Measurements from ENCODE around the gene MAGED1. TPM values are rescaled to one million over a fixed set of nuclear protein-coding genes. Genes with fewer than 3 reads are reported as not detected.

MAGED1 gene
- total and polyA plus RNA-seq, 2 experiments from 2014 or later = 60.8 to 89.8 TPM

GRCh38 chrX:51893931-51894696 is 691 bp downstream of the MAGED1 start:
- H3F3A ChIP-seq (replicated peaks; ENCODE audit: low read depth) = no peaks in the 10 kb centered on the region
- no peaks in the 10 kb centered on the region for H3K9me2 ChIP-seq (ENCODE audit: insufficient read depth)
- H3K4me1 ChIP-seq (ENCODE audit: insufficient read depth) = no peaks in the 10 kb centered on the region
- H3K36me3 Mint-ChIP-seq (ENCODE audit: low read depth) = peaks cover 33% of the 10 kb centered on the region
- peak overlapping the region; percentile 87 for H3K27ac Mint-ChIP-seq
- no peaks in the 10 kb centered on the region for H3K79me2 ChIP-seq (replicated peaks; ENCODE audit: insufficient read depth)
- peaks cover 9% of the 10 kb centered on the region for H3K4me1 Mint-ChIP-seq
- no peaks in the 10 kb centered on the region for H3K36me3 ChIP-seq (ENCODE audit: insufficient read depth)
- DNase-seq (ENCODE audit: low spot score) (peak; percentile 62), ATAC-seq (peak; percentile 16)
- H2AFZ ChIP-seq = no peak overlapping the region
- H3K9me3 Mint-ChIP-seq = no peaks in the 10 kb centered on the region; the same call in 2 of the 3 replicates
- peak overlapping the region; percentile 68 for H3K4me3 ChIP-seq
- peak overlapping the region; percentile 82 for H3K4me2 ChIP-seq
- H3K27me3 Mint-ChIP-seq (ENCODE audit: insufficient read depth, low read depth, poor library complexity) = peaks cover 9% of the 10 kb centered on the region
- peak overlapping the region; percentile 93 for H3K4me3 Mint-ChIP-seq
- H3K27me3 ChIP-seq (ENCODE audit: insufficient read depth) = no peaks in the 10 kb centered on the region
- TF ChIP-seq CTCF (conservative IDR thresholded peaks at IDR 0.05; ENCODE audit: low read depth in 2 of 2) (no peak), NANOG (IDR thresholded peaks at IDR 0.05; ENCODE audit: borderline replicate concordance) (no peak), ZNF114 (CRISPR knock-in tag; IDR thresholded peaks at IDR 0.05) (no peak), EZH2 (IDR thresholded peaks at IDR 0.05; ENCODE audit: low read depth, unreplicated experiment) (no peak), ZNF331 (CRISPR knock-in tag; IDR thresholded peaks at IDR 0.05; ENCODE audit: low read depth) (no peak), STAT1 (IDR thresholded peaks at IDR 0.05; ENCODE audit: unreplicated experiment) (no peak)
- TF ChIP-seq, protein P1, sequence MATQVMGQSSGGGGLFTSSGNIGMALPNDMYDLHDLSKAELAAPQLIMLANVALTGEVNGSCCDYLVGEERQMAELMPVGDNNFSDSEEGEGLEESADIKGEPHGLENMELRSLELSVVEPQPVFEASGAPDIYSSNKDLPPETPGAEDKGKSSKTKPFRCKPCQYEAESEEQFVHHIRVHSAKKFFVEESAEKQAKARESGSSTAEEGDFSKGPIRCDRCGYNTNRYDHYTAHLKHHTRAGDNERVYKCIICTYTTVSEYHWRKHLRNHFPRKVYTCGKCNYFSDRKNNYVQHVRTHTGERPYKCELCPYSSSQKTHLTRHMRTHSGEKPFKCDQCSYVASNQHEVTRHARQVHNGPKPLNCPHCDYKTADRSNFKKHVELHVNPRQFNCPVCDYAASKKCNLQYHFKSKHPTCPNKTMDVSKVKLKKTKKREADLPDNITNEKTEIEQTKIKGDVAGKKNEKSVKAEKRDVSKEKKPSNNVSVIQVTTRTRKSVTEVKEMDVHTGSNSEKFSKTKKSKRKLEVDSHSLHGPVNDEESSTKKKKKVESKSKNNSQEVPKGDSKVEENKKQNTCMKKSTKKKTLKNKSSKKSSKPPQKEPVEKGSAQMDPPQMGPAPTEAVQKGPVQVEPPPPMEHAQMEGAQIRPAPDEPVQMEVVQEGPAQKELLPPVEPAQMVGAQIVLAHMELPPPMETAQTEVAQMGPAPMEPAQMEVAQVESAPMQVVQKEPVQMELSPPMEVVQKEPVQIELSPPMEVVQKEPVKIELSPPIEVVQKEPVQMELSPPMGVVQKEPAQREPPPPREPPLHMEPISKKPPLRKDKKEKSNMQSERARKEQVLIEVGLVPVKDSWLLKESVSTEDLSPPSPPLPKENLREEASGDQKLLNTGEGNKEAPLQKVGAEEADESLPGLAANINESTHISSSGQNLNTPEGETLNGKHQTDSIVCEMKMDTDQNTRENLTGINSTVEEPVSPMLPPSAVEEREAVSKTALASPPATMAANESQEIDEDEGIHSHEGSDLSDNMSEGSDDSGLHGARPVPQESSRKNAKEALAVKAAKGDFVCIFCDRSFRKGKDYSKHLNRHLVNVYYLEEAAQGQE (IDR thresholded peaks at IDR 0.05; ENCODE audit: unreplicated experiment) = no peak
- H3K27ac ChIP-seq (ENCODE audit: low read depth) = peak overlapping the region; percentile 59
- no peaks in the 10 kb centered on the region for H4K20me1 ChIP-seq (replicated peaks; ENCODE audit: insufficient read depth)

- Histone ChIP-seq H3K4me3 (peak overlapping the region; percentile 68), H3K27ac (ENCODE audit: low read depth) (no peak overlapping the region), H3K36me3 (ENCODE audit: insufficient read depth) (no peaks in the 10 kb centered on the region), H3K9me2 (ENCODE audit: insufficient read depth) (no peaks in the 10 kb centered on the region), H3K79me2 (replicated peaks; ENCODE audit: insufficient read depth) (no peaks in the 10 kb centered on the region), H2AFZ (no peak overlapping the region), H3K27me3 (ENCODE audit: insufficient read depth) (no peaks in the 10 kb centered on the region), H3F3A (replicated peaks; ENCODE audit: low read depth) (no peaks in the 10 kb centered on the region), H3K4me1 (ENCODE audit: insufficient read depth) (no peaks in the 10 kb centered on the region), H4K20me1 (replicated peaks; ENCODE audit: insufficient read depth) (no peaks in the 10 kb centered on the region), H3K4me2 (peak overlapping the region; percentile 82)
- Mint-ChIP-seq H3K27me3 (ENCODE audit: insufficient read depth, low read depth, poor library complexity) (peaks cover 9% of the 10 kb centered on the region), H3K4me1 (peaks cover 9% of the 10 kb centered on the region), H3K9me3 (no peaks in the 10 kb centered on the region; the same call in 2 of the 3 replicates), H3K27ac (peak overlapping the region; percentile 65; the same call in 1 of the 2 replicates), H3K36me3 (ENCODE audit: low read depth) (peaks cover 40% of the 10 kb centered on the region), H3K4me3 (peak overlapping the region; percentile 93)
- peak; percentile 16 for ATAC-seq
- peak; percentile 26 for DNase-seq (ENCODE audit: low spot score)
- TF ChIP-seq POLR2AphosphoS5 (IDR thresholded peaks at IDR 0.05; ENCODE audit: low read depth) (no peak), ZNF462 (CRISPR knock-in tag; IDR thresholded peaks at IDR 0.05) (no peak)
Observed at GRCh38 chrX:51894697-51895336, 1.4 kb downstream of the MAGED1 start.

All from GM23338 (cell line).